Adrenal gland (tissue), 5 donors: Measurements from ENCODE around the gene LSM10.

ENCODE experiments used
- CTCF ChIP-seq, 6 experiments: fragments of 450-650 bp in 4 of 6; fragments of 200-600 bp in 2 of 6; sonication (generic) in 1 of 6; IDR thresholded peaks; 1 replicate in 5 of 6; 2 replicates in 1 of 6; pipeline versions ENCODE4 v1.5.1 to v1.8.0; 2016 to 2021; ENCODE audit warnings: antibody characterized with exemption in 6 of 6, mild to moderate bottlenecking in 2 of 6, moderate library complexity in 1 of 6
- POLR2A ChIP-seq, 2 donors: fragments of 450-650 bp; IDR thresholded peaks; one replicate each; pipeline ENCODE4 v1.6.1; 2017; ENCODE audit warnings: antibody characterized with exemption in 2 of 2, mild to moderate bottlenecking in 2 of 2, moderate library complexity in 1 of 2
- donor health status: DM: no; HTN: no; CAD: no.

- TF ChIP-seq POLR2A (IDR thresholded peaks at IDR 0.05) (no peak), CTCF (IDR thresholded peaks at IDR 0.05) (no peak)
These were observed 31.5 kb downstream of the LSM10 start for GRCh38 chr1:36366091-36366661.
